HG03060 (cell line): ENCODE measurements around the gene ABCE1.

ENCODE experiments used
- ATAC-seq: cut with Tn5 transposase; IDR thresholded peaks from one replicate; pipeline ENCODE4 v1.9.1; 2021; ENCODE audit warnings: low read depth, moderate number of reproducible peaks; ENCODE audit not compliant: unreplicated experiment

ABCE1 gene

DNA sequence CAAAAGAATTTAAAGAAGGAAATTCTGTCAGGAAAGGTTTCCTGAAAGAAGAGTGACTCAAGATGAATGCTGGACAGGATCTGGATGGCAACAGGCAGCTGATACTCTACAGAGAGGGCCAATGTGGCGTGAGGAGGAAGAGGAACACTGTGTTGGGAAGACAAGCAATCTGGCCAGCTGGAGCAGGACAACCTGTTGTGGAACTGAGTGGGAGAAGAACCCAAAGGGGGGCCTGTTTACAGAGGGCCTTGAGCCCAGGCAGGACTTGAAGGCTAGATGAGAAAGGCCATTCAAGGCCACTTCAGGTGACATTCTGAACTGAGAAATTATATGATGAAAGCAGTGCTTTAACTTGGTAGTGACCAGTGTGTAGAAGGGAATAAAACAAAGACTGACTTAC, 73.8 kb downstream of the ABCE1 start:
- no peak for ATAC-seq

DNA sequence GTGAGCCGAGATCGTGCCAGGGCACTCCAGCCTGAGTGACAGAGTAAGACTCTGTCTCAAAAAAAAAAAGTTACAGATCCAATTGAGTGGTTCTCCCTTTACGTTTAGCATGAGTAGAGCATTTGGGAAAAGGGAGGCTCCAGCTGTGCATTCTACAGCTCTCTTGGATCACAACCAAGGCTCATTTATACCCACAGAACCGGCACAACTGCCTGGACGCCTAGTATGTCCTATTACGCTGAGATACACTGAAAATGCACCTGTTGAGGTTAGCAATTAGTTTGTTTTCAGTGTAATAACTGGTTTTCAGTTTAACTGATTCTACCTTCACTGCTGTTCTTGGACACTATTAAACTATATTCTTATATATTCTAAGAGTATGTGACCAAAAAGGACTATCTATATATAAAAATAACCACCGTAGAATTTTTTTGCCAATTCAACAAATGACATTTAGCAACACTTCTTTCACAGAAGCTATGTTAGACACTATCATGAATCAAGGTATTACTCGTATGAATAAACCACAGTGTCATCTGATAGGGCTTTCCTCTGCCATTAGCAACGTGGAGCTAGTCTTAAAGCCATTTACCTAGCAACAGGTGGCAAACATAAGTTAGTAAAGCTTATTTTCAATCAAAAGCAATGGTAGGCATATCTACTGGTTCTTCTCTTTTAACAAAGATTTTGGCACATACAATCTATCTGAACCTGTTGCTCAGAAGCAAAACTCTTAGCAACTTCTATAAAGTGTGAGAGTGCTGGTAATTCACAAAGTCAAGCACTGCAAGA, 78.7 kb downstream of the ABCE1 start:
- ATAC-seq = no peak

DNA sequence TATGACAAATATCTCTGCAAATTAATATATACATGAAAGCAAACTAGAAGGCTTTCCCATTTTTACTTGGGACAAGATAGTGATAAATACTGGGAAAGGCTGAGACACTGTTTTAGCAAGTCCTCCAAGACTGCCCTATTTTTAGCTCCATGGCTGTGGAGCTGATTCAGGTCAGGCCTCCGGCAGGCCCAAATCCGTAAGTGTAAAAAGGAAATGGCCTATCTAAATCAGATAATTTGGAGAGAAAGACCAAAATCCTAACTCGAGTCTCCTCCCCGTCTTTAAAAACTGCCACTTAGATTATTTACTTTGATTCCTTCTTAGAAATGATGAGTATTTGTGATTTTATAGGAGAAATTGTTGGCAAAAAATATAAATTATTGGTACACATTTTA, 79.4 kb downstream of the ABCE1 start:
- ATAC-seq = no peak

DNA sequence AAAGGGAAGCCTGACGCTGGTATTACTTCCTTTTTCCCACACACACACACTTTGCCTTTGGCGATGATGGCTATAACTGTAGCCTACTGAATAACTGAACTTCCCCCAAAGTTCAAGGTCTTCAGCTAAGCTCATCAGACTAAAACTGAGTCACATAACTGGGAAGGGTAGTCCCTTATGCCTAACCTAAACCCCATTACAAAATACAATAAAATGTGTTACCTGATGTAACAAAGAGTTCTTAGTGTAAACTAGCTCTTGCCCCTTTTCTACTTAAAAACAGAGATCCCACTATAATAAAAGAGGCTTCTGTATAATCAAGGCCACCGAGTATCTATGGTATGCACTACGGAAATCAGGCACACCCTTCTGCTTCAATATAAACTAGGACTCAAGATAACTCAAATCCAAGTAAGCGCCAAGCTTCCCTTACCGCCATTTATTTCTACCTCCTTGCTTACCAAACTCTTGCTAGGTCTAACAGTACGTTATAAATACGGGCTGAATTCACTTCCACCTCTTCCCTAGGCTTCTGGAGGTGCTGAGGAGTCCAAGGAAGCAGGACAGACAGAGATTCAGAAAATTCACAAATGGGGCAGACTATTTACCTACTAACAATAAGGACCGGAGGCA, 79.9 kb downstream of the ABCE1 start:
- ATAC-seq = no peak

DNA sequence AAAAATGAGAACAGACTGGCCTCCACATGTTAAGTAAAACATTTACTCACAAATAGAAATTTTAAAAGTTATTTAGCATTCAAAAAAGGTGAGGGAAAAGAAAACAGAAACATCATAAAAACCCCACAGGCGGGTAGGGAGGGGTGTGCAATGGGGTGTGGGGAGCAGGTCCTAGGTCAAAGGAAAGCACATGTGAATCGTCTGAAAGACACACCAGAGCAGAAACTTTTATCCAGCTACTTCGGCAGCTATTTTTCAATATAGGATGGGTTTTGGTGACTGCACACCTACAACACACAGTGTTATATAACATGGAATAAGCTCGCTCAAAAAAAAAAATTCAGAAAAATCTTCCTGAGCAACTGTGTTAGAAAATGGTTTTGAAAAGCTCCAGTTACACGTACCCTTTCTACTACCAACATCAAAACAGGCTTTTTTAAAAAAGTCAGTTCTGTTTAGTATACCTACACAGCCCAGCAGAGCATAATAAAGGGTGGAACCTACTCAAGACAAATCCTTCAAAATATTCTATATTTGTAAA, 80.7 kb downstream of the ABCE1 start:
- no peak for ATAC-seq
